ENCODE results near the gene PDE2A. TPM values are rescaled to one million over a fixed set of nuclear protein-coding genes. Genes with fewer than 3 reads are reported as not detected.
"Not testable (repeated sequence)": the region's sequence is repeated elsewhere in the genome, so short reads cannot be mapped to it uniquely, and the experiment has no call there.

The PDE2A gene
- total and polyA plus RNA-seq, 2 experiments from 2014 or later = 0.60 to 2.2 TPM

DNA sequence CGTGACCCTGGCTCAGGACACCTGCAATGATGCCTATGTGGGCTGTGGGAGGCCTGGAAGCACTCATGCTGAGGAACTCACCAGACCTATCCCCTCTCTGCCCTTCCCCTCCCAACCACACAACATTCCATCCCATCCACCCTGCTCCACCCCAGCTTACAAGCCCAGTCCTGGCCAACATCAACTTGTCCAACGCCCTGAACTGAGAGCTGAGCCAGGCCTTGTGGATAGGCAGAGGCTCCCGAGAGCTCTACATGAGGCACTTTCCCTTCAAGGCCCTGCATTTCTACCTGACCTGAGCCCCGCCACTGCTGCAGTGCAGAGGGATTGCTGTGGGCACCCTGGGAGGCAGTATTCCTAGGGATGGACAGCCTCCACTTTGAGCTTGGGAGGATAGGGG is 112.4 kb downstream of the PDE2A start:
- Histone ChIP-seq H3K4me3 (no peak overlapping the region), H3K4me1 (ENCODE audit: insufficient read depth) (no peaks in the 10 kb centered on the region), H3K4me2 (no peak overlapping the region), H3K9me2 (replicated peaks; ENCODE audit: insufficient read depth) (no peaks in the 10 kb centered on the region), H3K27ac (no peak overlapping the region), H3K9me3 (ENCODE audit: low read depth) (no peaks in the 10 kb centered on the region), H3K36me3 (replicated peaks; ENCODE audit: insufficient read depth, low read depth) (no peaks in the 10 kb centered on the region), H2AFZ (no peak overlapping the region), H4K20me1 (ENCODE audit: insufficient read depth, poor library complexity, severe bottlenecking) (no peaks in the 10 kb centered on the region), H3K27me3 (no peaks in the 10 kb centered on the region), H3K79me2 (no peaks in the 10 kb centered on the region)
- TF ChIP-seq EZH2 (IDR thresholded peaks at IDR 0.05; ENCODE audit: borderline replicate concordance) (no peak), EZH2phosphoT487 (IDR thresholded peaks at IDR 0.05; ENCODE audit: low read depth, severe bottlenecking, unreplicated experiment) (no peak)
- TF ChIP-seq, protein P1, sequence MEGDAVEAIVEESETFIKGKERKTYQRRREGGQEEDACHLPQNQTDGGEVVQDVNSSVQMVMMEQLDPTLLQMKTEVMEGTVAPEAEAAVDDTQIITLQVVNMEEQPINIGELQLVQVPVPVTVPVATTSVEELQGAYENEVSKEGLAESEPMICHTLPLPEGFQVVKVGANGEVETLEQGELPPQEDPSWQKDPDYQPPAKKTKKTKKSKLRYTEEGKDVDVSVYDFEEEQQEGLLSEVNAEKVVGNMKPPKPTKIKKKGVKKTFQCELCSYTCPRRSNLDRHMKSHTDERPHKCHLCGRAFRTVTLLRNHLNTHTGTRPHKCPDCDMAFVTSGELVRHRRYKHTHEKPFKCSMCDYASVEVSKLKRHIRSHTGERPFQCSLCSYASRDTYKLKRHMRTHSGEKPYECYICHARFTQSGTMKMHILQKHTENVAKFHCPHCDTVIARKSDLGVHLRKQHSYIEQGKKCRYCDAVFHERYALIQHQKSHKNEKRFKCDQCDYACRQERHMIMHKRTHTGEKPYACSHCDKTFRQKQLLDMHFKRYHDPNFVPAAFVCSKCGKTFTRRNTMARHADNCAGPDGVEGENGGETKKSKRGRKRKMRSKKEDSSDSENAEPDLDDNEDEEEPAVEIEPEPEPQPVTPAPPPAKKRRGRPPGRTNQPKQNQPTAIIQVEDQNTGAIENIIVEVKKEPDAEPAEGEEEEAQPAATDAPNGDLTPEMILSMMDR (IDR thresholded peaks at IDR 0.05; ENCODE audit: poor library complexity) = no peak
- 70% methylated on average over 4 of the region's 4 CpGs for WGBS (ENCODE audit: low lambda C conversion rate, missing lambda C conversion rate)
- DNase-seq (ENCODE audit: low spot score) = no peak

DNA sequence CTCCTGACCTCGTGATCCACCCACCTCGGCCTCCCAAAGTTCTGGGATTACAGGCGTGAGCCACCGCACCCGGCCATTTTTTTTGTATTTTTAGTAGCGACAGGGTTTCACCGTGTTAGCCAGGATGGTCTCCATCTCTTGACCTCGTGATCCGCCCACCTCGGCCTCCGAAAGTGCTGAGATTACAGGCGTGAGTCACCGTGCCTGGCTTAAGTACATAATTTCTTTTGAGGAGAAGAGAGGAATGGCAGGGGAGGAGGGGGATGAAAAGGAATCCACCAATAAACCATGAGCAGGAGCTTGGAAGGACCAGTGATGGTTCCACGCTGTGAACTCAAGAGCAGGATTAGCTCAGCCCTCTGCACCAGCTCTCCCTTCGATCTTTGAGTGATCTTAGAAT is 113.4 kb downstream of the PDE2A start:
- 72% methylated on average over 15 of the region's 15 CpGs for WGBS (ENCODE audit: low lambda C conversion rate, missing lambda C conversion rate)

DNA sequence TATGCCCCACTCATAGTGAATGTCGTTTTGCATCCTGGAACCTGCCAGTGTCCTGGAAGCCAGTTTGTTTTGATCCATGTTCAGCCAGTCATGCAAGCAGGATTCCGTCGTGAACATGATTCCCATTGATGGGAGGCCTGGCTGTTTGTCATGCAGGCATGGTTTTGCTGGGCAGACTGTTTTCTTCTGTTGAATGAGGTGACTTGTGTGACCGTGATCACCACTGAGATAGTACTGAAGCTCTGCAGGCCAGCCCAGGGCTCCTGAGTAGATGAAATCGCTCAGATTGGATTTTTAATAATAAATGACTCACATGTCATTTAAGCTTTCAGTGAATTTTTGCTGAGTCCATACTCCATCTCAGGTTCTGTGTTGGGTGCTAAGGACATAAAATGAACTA is 117.8 kb downstream of the PDE2A start:
- Histone ChIP-seq H3K27me3 (no peaks in the 10 kb centered on the region), H3K9me3 (ENCODE audit: low read depth) (no peaks in the 10 kb centered on the region), H3K27ac (no peak overlapping the region), H3K4me2 (no peak overlapping the region), H2AFZ (no peak overlapping the region), H3K36me3 (replicated peaks; ENCODE audit: insufficient read depth, low read depth) (no peaks in the 10 kb centered on the region), H3K79me2 (no peaks in the 10 kb centered on the region), H3K9me2 (replicated peaks; ENCODE audit: insufficient read depth) (no peaks in the 10 kb centered on the region), H3K4me3 (no peak overlapping the region), H4K20me1 (ENCODE audit: insufficient read depth, poor library complexity, severe bottlenecking) (no peaks in the 10 kb centered on the region), H3K4me1 (ENCODE audit: insufficient read depth) (no peaks in the 10 kb centered on the region)
- 73% methylated on average over 5 of the region's 5 CpGs for WGBS (ENCODE audit: low lambda C conversion rate, missing lambda C conversion rate)
- TF ChIP-seq, protein P1 (IDR thresholded peaks at IDR 0.05; ENCODE audit: poor library complexity) = no peak
- TF ChIP-seq EZH2 (IDR thresholded peaks at IDR 0.05; ENCODE audit: borderline replicate concordance) (no peak), EZH2phosphoT487 (IDR thresholded peaks at IDR 0.05; ENCODE audit: low read depth, severe bottlenecking, unreplicated experiment) (no peak)
- no peak for DNase-seq (ENCODE audit: low spot score)

More for the DNA sequence above, 113.4 kb downstream of the PDE2A start:
- H3K9me2 ChIP-seq (replicated peaks; ENCODE audit: insufficient read depth); H3K4me1 ChIP-seq (ENCODE audit: insufficient read depth); H3K4me3 ChIP-seq; H3K27ac ChIP-seq; H4K20me1 ChIP-seq (ENCODE audit: insufficient read depth, poor library complexity, severe bottlenecking); H3K9me3 ChIP-seq (ENCODE audit: low read depth); H2AFZ ChIP-seq; H3K4me2 ChIP-seq; H3K27me3 ChIP-seq; H3K36me3 ChIP-seq (replicated peaks; ENCODE audit: insufficient read depth, low read depth); DNase-seq (ENCODE audit: low spot score); H3K79me2 ChIP-seq: not testable (repeated sequence)

DNA sequence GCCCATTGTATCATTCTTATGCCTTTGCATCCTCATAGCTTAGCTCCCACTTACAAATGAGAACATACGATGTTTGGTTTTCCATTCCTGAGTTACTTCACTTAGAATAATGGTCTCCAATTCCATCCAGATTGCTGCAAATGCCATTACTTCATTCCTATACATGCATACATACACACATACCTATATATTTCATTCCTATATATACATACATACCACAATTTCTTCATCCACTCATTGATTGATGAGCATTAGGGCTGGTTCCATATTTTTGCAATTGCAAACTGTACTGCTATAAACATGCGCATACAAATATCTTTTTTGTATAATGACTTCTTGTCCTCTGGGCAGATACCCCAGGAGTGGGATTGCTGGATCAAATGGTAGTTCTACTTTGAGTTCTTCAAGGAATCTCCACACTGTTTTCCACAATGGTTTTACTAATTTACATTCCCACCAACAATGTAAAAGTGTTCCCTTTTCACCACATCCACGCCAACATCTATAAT is 119.2 kb downstream of the PDE2A start:
- H3K9me3 ChIP-seq (ENCODE audit: low read depth); H3K4me1 ChIP-seq (ENCODE audit: insufficient read depth); DNase-seq (ENCODE audit: low spot score); H3K27ac ChIP-seq; H3K36me3 ChIP-seq (replicated peaks; ENCODE audit: insufficient read depth, low read depth); H3K4me2 ChIP-seq; H3K27me3 ChIP-seq; H2AFZ ChIP-seq; H3K79me2 ChIP-seq; H3K9me2 ChIP-seq (replicated peaks; ENCODE audit: insufficient read depth); H4K20me1 ChIP-seq (ENCODE audit: insufficient read depth, poor library complexity, severe bottlenecking); H3K4me3 ChIP-seq: not testable (repeated sequence)
- WGBS (ENCODE audit: low lambda C conversion rate, missing lambda C conversion rate) = 95% methylated on average over 3 of the region's 3 CpGs
